ENCODE results near the gene GEN1.

DNA sequence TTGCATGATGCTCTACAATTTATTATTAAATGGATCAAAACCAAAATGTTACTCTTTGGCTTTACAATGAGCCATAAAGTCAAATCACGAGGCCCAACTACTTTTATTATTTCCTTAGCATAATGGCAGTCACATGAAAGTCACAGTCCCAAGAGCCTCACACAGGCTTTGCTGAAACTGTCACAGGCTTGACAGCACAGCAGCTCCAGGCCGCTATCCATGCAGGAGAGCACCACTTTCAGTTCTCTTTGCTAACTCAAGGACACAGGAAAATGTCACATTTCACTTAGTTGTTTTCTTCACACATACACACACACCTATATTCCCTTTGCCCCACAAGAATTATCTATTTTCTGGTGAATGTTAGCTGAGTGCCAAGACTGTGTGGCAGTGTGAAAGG, 51.2 kb downstream of the GEN1 start:
- TF ChIP-seq, protein P1, sequence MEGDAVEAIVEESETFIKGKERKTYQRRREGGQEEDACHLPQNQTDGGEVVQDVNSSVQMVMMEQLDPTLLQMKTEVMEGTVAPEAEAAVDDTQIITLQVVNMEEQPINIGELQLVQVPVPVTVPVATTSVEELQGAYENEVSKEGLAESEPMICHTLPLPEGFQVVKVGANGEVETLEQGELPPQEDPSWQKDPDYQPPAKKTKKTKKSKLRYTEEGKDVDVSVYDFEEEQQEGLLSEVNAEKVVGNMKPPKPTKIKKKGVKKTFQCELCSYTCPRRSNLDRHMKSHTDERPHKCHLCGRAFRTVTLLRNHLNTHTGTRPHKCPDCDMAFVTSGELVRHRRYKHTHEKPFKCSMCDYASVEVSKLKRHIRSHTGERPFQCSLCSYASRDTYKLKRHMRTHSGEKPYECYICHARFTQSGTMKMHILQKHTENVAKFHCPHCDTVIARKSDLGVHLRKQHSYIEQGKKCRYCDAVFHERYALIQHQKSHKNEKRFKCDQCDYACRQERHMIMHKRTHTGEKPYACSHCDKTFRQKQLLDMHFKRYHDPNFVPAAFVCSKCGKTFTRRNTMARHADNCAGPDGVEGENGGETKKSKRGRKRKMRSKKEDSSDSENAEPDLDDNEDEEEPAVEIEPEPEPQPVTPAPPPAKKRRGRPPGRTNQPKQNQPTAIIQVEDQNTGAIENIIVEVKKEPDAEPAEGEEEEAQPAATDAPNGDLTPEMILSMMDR (IDR thresholded peaks at IDR 0.05; ENCODE audit: low read depth, low read length, poor library complexity, severe bottlenecking): no peak
- TF ChIP-seq EZH2phosphoT487 (IDR thresholded peaks at IDR 0.05; ENCODE audit: borderline replicate concordance, low read length): no peak

All from DOHH2 (cell line).